Measurements from ENCODE around the gene USP10. TPM values are rescaled to one million over a fixed set of nuclear protein-coding genes. Genes with fewer than 3 reads are reported as not detected.

Gene USP10
- total RNA-seq, 4 donors from 2014 or later: 31.7 to 56.1 (median 43.2) TPM

GRCh38 chr16:84823926-84824325 is 124.1 kb downstream of the USP10 start:
- peaks cover 0 to 79% (median 29%) of the 10 kb centered on the region in 4 donors for H3K4me1 ChIP-seq
- no peak for DNase-seq (ENCODE audit: low spot score in 2 of 2)
- 66 to 76% methylated on average over 5 of the region's 5 CpGs for WGBS, 2 donors
- peak overlapping the region; percentile 27 to 92 (median 65) for H3K27ac ChIP-seq
- H3K4me3 ChIP-seq: peak overlapping the region in 1 of 4 donors; percentile 60
- H3K27me3 ChIP-seq: no peaks in the 10 kb centered on the region
- no peaks in the 10 kb centered on the region for H3K9me3 ChIP-seq
- H3K36me3 ChIP-seq: no peaks in the 10 kb centered on the region
- TF ChIP-seq EP300 (IDR thresholded peaks at IDR 0.05) (no peak), CTCF (IDR thresholded peaks at IDR 0.05) (no peak), POLR2A (IDR thresholded peaks at IDR 0.05) (no peak)

GRCh38 chr16:84825896-84826557 is 126.2 kb downstream of the USP10 start:
- WGBS, 2 donors: 85 to 86% methylated on average over 8 of the region's 8 CpGs
- no peak for DNase-seq (ENCODE audit: low spot score in 2 of 2)
- H3K4me3 ChIP-seq: no peak overlapping the region
- H3K9me3 ChIP-seq: no peaks in the 10 kb centered on the region
- no peaks in the 10 kb centered on the region for H3K27me3 ChIP-seq
- H3K36me3 ChIP-seq: no peaks in the 10 kb centered on the region
- H3K4me1 ChIP-seq: peaks cover 0 to 72% (median 29%) of the 10 kb centered on the region in 4 donors
- no peak for TF ChIP-seq EP300 (IDR thresholded peaks at IDR 0.05)
- H3K27ac ChIP-seq: peak overlapping the region; percentile 60 to 92 (median 70)

- TF ChIP-seq CTCF (IDR thresholded peaks at IDR 0.05): no peak
- H3K27me3 ChIP-seq: no peaks in the 10 kb centered on the region
- H3K4me3 ChIP-seq: no peak overlapping the region
- WGBS, 2 donors: 63 to 68% methylated on average over 13 of the region's 13 CpGs
- H3K27ac ChIP-seq: peak overlapping the region; percentile 60 to 92 (median 70)
- no peaks in the 10 kb centered on the region for H3K9me3 ChIP-seq
- H3K36me3 ChIP-seq: no peaks in the 10 kb centered on the region
- peaks cover 0 to 70% (median 27%) of the 10 kb centered on the region in 4 donors for H3K4me1 ChIP-seq
- no peak for DNase-seq (ENCODE audit: low spot score in 2 of 2)
Observed at GRCh38 chr16:84826558-84826941, 126.8 kb downstream of the USP10 start.

GRCh38 chr16:84827131-84827574 is 127.4 kb downstream of the USP10 start:
- 51 to 64% methylated on average over 12 to 16 of the region's 16 CpGs for WGBS, 2 donors
- Histone ChIP-seq H3K27me3 (no peaks in the 10 kb centered on the region), H3K27ac (peak overlapping the region; percentile 60 to 92 (median 70)), H3K9me3 (no peaks in the 10 kb centered on the region), H3K4me1 (peaks cover 0 to 70% (median 27%) of the 10 kb centered on the region in 4 donors), H3K4me3 (no peak overlapping the region), H3K36me3 (no peaks in the 10 kb centered on the region)
- TF ChIP-seq EP300 (IDR thresholded peaks at IDR 0.05) (no peak), CTCF (IDR thresholded peaks at IDR 0.05) (no peak), POLR2A (IDR thresholded peaks at IDR 0.05) (no peak)
- DNase-seq (ENCODE audit: low spot score in 2 of 2): no peak

GRCh38 chr16:84827897-84828296 is 128.1 kb downstream of the USP10 start:
- H3K4me3 ChIP-seq: no peak overlapping the region
- H3K27me3 ChIP-seq: no peaks in the 10 kb centered on the region
- H3K9me3 ChIP-seq: no peaks in the 10 kb centered on the region
- WGBS, 2 donors: 92 to 94% methylated on average over 15 of the region's 15 CpGs
- H3K36me3 ChIP-seq: no peaks in the 10 kb centered on the region
- TF ChIP-seq POLR2A (IDR thresholded peaks at IDR 0.05) (no peak), EP300 (IDR thresholded peaks at IDR 0.05) (no peak), CTCF (IDR thresholded peaks at IDR 0.05) (no peak)
- DNase-seq (ENCODE audit: low spot score in 2 of 2): no peak
- peaks cover 0 to 70% (median 24%) of the 10 kb centered on the region in 4 donors for H3K4me1 ChIP-seq
- peak overlapping the region; percentile 41 to 93 (median 82) for H3K27ac ChIP-seq

All from tibial nerve (tissue), 4 donors.